ENCODE measurements around the gene CHST11. TPM values are rescaled to one million over a fixed set of nuclear protein-coding genes. Genes with fewer than 3 reads are reported as not detected.

The CHST11 gene
- total RNA-seq, 1 donor, result 8.2 TPM

GRCh38 chr12:104547235-104547634, 90.5 kb downstream of the CHST11 start:
- DNase-seq (ENCODE audit: low read depth), result no peak
- no peak for TF ChIP-seq CTCF (IDR thresholded peaks at IDR 0.05; ENCODE audit: insufficient read depth, low read depth, low read length)
- no peak overlapping the region for H3K4me3 ChIP-seq (ENCODE audit: low read depth, low read length)

- no peak for TF ChIP-seq CTCF (IDR thresholded peaks at IDR 0.05; ENCODE audit: insufficient read depth, low read depth, low read length)
- DNase-seq (ENCODE audit: low read depth), result no peak
- no peak overlapping the region for H3K4me3 ChIP-seq (ENCODE audit: low read depth, low read length)
Observed at GRCh38 chr12:104549815-104550480, 93.2 kb downstream of the CHST11 start.

- H3K4me3 ChIP-seq (ENCODE audit: low read depth, low read length), result no peak overlapping the region
- no peak for TF ChIP-seq CTCF (IDR thresholded peaks at IDR 0.05; ENCODE audit: insufficient read depth, low read depth, low read length)
- no peak for DNase-seq (ENCODE audit: low read depth)
Observed at GRCh38 chr12:104551313-104551931, 94.7 kb downstream of the CHST11 start.

GRCh38 chr12:104553421-104553820, 96.7 kb downstream of the CHST11 start:
- no peak for TF ChIP-seq CTCF (IDR thresholded peaks at IDR 0.05; ENCODE audit: insufficient read depth, low read depth, low read length)
- H3K4me3 ChIP-seq (ENCODE audit: low read depth, low read length), result no peak overlapping the region
- DNase-seq (ENCODE audit: low read depth), result no peak

GRCh38 chr12:104555648-104556047, 98.9 kb downstream of the CHST11 start:
- DNase-seq (ENCODE audit: low read depth), result no peak

GRCh38 chr12:104557488-104558195, 100.9 kb downstream of the CHST11 start:
- no peak for TF ChIP-seq CTCF (IDR thresholded peaks at IDR 0.05; ENCODE audit: insufficient read depth, low read depth, low read length)
- DNase-seq (ENCODE audit: low read depth), result no peak

More at GRCh38 chr12:104555648-104556047, 98.9 kb downstream of the CHST11 start:
- no peak overlapping the region for H3K4me3 ChIP-seq (ENCODE audit: low read depth, low read length)
- no peak for TF ChIP-seq CTCF (IDR thresholded peaks at IDR 0.05; ENCODE audit: insufficient read depth, low read depth, low read length)

More at GRCh38 chr12:104557488-104558195, 100.9 kb downstream of the CHST11 start:
- H3K4me3 ChIP-seq (ENCODE audit: low read depth, low read length), result no peak overlapping the region

All from fibroblast of villous mesenchyme (primary cell).